NCI-H2081 (cell line): ENCODE results near the gene MAP3K5.
"Not testable (repeated sequence)": the region's sequence is repeated elsewhere in the genome, so short reads cannot be mapped to it uniquely, and the experiment has no call there.

Experiments used
- DNase-seq, 2 experiments: peaks; one replicate each; lab custom pipeline; 2025; lab: John Stamatoyannopoulos, UW

The MAP3K5 gene

GRCh38 chr6:136721467-136721866, 70.8 kb downstream of the MAP3K5 start:
- DNase-seq = no peak

- no peak for DNase-seq
These were observed 72.1 kb downstream of the MAP3K5 start for GRCh38 chr6:136720045-136720770.

DNA sequence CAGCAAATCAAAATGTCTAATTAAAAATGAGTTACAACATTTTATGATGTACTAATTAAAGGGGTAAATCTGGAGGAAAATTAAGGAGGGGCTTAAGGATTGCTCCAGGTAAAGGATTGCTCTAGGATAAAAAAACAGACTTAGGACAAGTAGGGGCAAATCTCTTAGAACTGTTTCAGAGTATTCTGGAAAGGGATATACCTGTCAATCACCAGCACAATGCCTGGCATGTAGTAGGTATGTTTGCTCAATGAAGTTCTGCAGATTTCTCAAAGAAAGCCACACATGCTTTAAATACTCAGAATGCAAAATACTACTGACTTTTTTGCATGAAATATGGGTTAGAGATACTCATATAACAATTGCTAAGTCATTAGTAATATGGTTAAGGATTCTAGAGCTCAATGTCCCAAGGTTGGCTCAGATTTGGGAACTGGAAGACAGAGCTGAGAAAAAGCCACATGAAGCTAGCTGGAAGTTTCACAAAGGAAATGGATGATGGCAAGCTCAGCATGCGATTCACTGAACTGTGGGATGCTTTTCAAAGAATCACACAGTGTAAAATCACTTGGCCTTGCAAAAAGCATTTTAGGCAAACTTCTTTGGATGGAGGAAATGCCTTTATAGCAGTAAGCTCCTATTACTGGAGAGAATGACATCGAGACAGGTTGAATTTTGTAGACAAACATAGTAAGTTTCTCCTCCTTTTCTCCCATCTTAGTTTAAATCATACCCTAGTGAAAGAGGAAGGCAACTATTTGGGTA, 72.8 kb downstream of the MAP3K5 start:
- DNase-seq = no peak

- no peak for DNase-seq
These were observed 73.8 kb downstream of the MAP3K5 start for GRCh38 chr6:136718476-136718875.

DNA sequence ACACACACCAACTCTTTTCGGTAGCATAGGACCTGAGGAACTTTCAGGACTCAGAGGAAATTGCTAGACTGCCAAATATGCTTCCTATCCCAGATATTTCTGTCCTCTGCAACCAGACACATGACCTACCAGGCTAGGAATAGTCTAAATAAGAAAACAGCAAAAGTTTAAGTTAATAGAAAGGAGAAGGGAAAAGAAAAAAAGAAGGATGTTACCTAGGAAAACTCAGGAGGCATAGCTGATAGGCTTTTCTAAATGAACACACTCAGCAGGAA, 74.6 kb downstream of the MAP3K5 start:
- no peak for DNase-seq

DNA sequence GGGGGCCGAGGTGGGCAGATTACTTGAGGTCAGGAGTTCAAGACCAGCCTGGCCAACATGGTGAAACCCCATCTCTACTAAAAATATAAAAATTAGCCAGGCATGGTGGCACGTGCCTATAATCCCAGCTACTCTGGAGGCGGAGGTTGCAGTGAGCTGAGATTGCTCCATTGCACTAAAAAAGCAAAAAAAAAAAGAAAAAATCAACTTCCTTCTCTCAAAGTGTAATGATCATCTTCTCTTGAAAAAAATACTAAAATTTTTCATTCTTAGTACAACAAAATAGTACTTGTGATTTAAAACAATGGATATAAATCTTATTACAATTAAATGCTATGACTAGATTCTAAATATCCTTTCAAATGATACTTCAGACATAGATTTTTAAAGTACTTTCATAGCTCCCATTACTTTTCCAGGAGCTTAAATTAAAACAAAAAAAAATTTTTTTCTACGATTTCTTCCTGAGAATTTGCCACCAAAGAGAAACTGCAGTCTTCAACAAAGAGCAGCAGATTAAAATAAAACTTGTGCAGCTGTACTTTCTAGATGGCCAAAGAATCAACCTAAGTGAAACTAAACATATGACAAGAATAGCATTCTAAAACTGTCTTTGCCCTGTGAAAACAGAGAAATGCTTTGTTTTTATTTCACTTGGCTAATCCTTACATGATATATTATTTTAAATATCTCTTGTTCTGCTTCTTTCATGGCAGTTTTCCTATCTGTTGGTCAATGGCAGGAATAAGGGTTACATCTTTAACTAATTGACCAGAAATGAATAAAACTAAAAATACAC, 75.2 kb downstream of the MAP3K5 start:
- DNase-seq = no peak

- DNase-seq = not testable (repeated sequence)
These were observed 79.6 kb downstream of the MAP3K5 start for GRCh38 chr6:136712642-136713041.

- DNase-seq = no peak
These were observed 80.6 kb downstream of the MAP3K5 start for GRCh38 chr6:136711644-136712043.

GRCh38 chr6:136710877-136711552, 81.3 kb downstream of the MAP3K5 start:
- DNase-seq = no peak

- no peak for DNase-seq
These were observed 82.8 kb downstream of the MAP3K5 start for GRCh38 chr6:136709429-136709828.

DNA sequence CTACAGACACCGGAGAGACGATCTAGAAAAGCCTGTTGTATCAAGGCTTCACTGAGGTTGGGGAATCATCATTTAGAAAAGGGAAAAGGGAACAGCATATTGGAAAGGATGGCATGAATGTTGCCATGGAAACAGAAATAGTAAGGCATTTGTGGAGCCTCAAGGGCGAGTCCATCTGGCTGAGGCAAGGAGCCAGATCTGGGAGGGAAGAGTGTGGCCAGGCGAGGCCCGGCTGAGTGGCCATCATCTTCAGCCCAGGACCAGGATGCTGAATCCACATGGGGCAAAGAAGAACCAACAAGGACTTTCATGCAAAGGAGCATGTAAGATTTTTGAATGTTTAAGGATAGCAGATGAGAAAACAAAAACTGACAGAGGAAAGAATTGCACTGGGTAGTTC, 85.8 kb downstream of the MAP3K5 start:
- no peak for DNase-seq

GRCh38 chr6:136703331-136703865, 88.9 kb downstream of the MAP3K5 start:
- peak; percentile 20 to 68 for DNase-seq

DNA sequence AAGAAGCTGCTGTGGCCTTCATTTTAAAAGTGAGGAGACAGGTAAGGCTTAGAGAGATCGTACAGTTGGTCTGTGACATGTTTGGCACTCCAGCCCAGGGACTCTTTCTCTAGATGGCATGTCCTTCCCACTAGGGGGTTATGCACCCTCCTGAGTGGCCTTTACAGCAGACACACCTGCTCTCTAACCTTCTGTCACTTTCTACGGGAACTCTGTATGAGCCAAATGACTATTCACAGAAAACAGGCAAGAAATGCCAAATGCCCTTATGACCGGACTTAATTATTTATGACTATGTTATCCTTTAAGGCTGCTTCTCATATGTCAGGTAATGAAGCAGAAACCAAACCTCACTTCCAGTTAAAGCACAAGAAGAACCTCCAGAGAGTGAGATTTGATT, 91.2 kb downstream of the MAP3K5 start:
- DNase-seq = peak; percentile 11 to 63

GRCh38 chr6:136699358-136699757, 92.9 kb downstream of the MAP3K5 start:
- DNase-seq = no peak

DNA sequence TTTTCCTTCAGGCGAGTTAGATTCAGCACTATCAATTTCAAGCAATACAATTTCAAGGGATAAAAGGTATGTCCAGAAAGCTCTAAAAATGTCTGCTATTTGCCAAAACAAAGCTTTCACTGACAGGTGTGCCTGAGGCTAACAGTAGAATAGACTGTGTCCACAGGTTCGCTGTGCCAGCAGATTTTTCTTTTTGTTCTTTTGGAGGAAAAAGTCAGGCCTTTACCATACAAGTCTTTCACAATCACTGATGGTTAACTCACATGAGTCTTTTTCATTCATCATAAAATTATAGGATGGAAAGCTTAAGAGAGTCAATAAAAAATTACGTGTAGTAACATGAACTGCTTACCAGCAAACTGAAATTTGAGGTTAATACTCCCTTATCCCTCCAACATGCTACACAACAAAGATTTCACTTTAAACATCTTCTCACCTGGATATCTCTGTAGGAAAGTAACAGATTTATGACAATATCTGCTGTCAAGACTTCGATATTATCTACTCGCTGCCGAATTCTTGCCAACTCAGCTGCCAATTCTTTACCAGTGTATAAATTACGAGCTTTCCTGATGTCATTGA, 95.4 kb downstream of the MAP3K5 start:
- peak; percentile 33 to 80 for DNase-seq

- peak in 1 of 2 experiments; percentile 23 for DNase-seq
These were observed 96.0 kb downstream of the MAP3K5 start for GRCh38 chr6:136696238-136696637.

GRCh38 chr6:136695412-136695811, 96.9 kb downstream of the MAP3K5 start:
- DNase-seq = no peak

GRCh38 chr6:136693090-136693489, 99.2 kb downstream of the MAP3K5 start:
- DNase-seq = no peak

DNA sequence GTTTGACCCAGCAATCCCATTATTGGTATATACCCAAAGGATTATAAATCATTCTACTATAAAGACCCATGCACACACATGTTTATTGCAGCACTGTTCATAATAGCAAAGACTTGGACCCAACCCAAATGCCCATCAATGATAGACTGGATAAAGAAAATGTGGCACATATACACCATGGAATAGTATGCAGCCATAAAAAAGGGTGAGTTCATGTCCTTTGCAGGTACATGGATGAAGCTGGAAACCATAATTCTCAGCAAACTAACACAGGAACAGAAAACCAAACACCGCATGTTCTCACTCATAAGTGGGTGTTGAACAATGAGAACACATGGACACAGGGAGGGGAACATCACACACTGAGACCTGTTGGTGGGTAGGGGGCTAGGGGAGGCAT, 104.4 kb downstream of the MAP3K5 start:
- not testable (repeated sequence) for DNase-seq

- no peak for DNase-seq
These were observed 106.7 kb downstream of the MAP3K5 start for GRCh38 chr6:136685540-136686108.

DNA sequence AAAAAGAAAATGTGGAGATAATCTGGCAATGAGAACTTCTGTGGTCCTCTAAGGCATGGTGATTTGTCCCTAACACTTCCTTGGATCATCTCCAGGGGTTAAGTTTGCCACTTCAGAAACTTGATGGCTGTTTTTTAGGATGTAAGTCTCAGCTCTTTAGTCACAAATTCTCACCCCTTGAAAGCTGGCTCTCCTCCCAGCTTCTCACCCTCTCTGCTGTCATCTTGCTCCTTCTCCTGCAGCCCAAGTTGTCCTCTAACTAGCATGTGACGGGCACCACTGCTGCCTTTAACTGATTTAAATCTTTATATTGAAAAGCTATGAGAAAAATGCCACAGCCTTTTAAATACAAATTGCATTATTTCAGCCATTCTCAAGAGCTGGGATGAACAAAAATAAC, 107.8 kb downstream of the MAP3K5 start:
- DNase-seq = no peak
